Neural cell (in vitro differentiated cells): ENCODE results near the gene CCNY.

ENCODE experiments used
- CTCF ChIP-seq: fragments of 450-650 bp; IDR thresholded peaks from 2 replicates; pipeline ENCODE4 v1.5.1; 2014; ENCODE audit warnings: antibody characterized with exemption, mild to moderate bottlenecking, moderate library complexity; ENCODE audit not compliant: poor library complexity, severe bottlenecking
- EP300 ChIP-seq: fragments of 450-650 bp; conservative IDR thresholded peaks from 2 replicates; pipeline ENCODE4 v1.6.1; 2014; ENCODE audit warnings: antibody characterized with exemption, mild to moderate bottlenecking, moderate library complexity; ENCODE audit not compliant: poor library complexity, severe bottlenecking
- EZH2 ChIP-seq: fragments of 200-600, 300-800 bp; shearing (Covaris generic), sonication (generic); IDR thresholded peaks from 2 replicates; pipeline ENCODE4 v1.6.1; 2014; ENCODE audit warnings: antibody characterized with exemption, low read length, borderline replicate concordance, mild to moderate bottlenecking; ENCODE audit not compliant: insufficient read depth, poor library complexity, severe bottlenecking
- POLR2AphosphoS5 ChIP-seq: IDR thresholded peaks from 2 replicates; pipeline ENCODE4 v1.6.1; 2012
- RAD21 ChIP-seq: fragments of 450-650 bp; conservative IDR thresholded peaks from 2 replicates; pipeline ENCODE4 v1.6.1; 2014; ENCODE audit warnings: antibody characterized with exemption, mild to moderate bottlenecking, moderate library complexity
- REST ChIP-seq: IDR thresholded peaks from 2 replicates; pipeline ENCODE4 v1.6.1; 2012; ENCODE audit warnings: borderline replicate concordance
- TAF1 ChIP-seq: IDR thresholded peaks from 2 replicates; pipeline ENCODE4 v1.6.1; 2012; ENCODE audit warnings: low read depth

- TF ChIP-seq CTCF (no peak), REST (no peak), EP300 (no peak), EZH2 (no peak), TAF1 (no peak), POLR2AphosphoS5 (no peak), RAD21 (no peak)
These were observed 179.9 kb downstream of the CCNY start for GRCh38 chr10:35516102-35516670.
